Stomach smooth muscle (tissue), 2 donors: ENCODE measurements around the gene CSF2.

Source experiments
- H3K27ac ChIP-seq: one replicate; pipeline ENCODE4 v1.7.0; 2013; ENCODE audit warnings: mild to moderate bottlenecking, low read length, inconsistent platforms
- H3K27me3 ChIP-seq, 2 donors: one replicate each; pipeline ENCODE4 v1.7.0; 2013; ENCODE audit warnings: low read length in 2 of 2; ENCODE audit not compliant: insufficient read depth in 2 of 2, control insufficient read depth in 1 of 2
- H3K36me3 ChIP-seq, 2 donors: one replicate each; pipeline ENCODE4 v1.7.0; 2013; ENCODE audit warnings: low read length in 2 of 2; ENCODE audit not compliant: control insufficient read depth in 2 of 2, insufficient read depth in 2 of 2
- H3K4me1 ChIP-seq: one replicate; pipeline ENCODE4 v1.7.0; 2013; ENCODE audit warnings: low read length; ENCODE audit not compliant: control insufficient read depth, insufficient read depth
- H3K4me3 ChIP-seq, 2 donors: one replicate each; pipeline ENCODE4 v1.7.0; 2013; ENCODE audit warnings: low read length in 2 of 2
- H3K9ac ChIP-seq, 2 donors: one replicate each; pipeline ENCODE4 v1.7.0; 2013; ENCODE audit warnings: low read length in 2 of 2, mild to moderate bottlenecking in 1 of 2
- H3K9me3 ChIP-seq, 2 donors: one replicate each; pipeline ENCODE4 v1.7.0; 2013; ENCODE audit warnings: low read length in 2 of 2; ENCODE audit not compliant: control insufficient read depth in 2 of 2
- donor health status: healthy.
- donor health status: Pancreatic carcinoma.

CSF2 gene

GRCh38 chr5:132037353-132037752 lies 36.2 kb upstream of the CSF2 start:
- Histone ChIP-seq H3K4me1 (no peaks in the 10 kb centered on the region), H3K9me3 (no peaks in the 10 kb centered on the region), H3K4me3 (no peak overlapping the region), H3K36me3 (no peaks in the 10 kb centered on the region), H3K27ac (no peak overlapping the region), H3K9ac (no peak overlapping the region), H3K27me3 (no peaks in the 10 kb centered on the region)

- H3K36me3 ChIP-seq = no peaks in the 10 kb centered on the region
- H3K9ac ChIP-seq = no peak overlapping the region
- H3K27me3 ChIP-seq = no peaks in the 10 kb centered on the region
- H3K4me3 ChIP-seq = no peak overlapping the region
- H3K9me3 ChIP-seq = no peaks in the 10 kb centered on the region
- no peaks in the 10 kb centered on the region for H3K4me1 ChIP-seq
- no peak overlapping the region for H3K27ac ChIP-seq
Observed at GRCh38 chr5:132044207-132044606, 29.4 kb upstream of the CSF2 start.

GRCh38 chr5:132046880-132047299 lies 26.7 kb upstream of the CSF2 start:
- Histone ChIP-seq H3K9me3 (no peaks in the 10 kb centered on the region), H3K4me1 (no peaks in the 10 kb centered on the region), H3K9ac (no peak overlapping the region), H3K27ac (no peak overlapping the region), H3K4me3 (no peak overlapping the region), H3K27me3 (peaks cover 0 to 2% of the 10 kb centered on the region in 2 donors), H3K36me3 (no peaks in the 10 kb centered on the region)

- Histone ChIP-seq H3K9me3 (no peaks in the 10 kb centered on the region), H3K27ac (no peak overlapping the region), H3K4me1 (no peaks in the 10 kb centered on the region), H3K27me3 (peaks cover 0 to 2% of the 10 kb centered on the region in 2 donors), H3K4me3 (no peak overlapping the region), H3K9ac (no peak overlapping the region), H3K36me3 (no peaks in the 10 kb centered on the region)
Observed at GRCh38 chr5:132049093-132049492, 24.5 kb upstream of the CSF2 start.

- H3K9ac ChIP-seq = no peak overlapping the region
- no peak overlapping the region for H3K4me3 ChIP-seq
- H3K27ac ChIP-seq = no peak overlapping the region
- no peaks in the 10 kb centered on the region for H3K36me3 ChIP-seq
- H3K9me3 ChIP-seq = no peaks in the 10 kb centered on the region
- peaks cover 0 to 2% of the 10 kb centered on the region in 2 donors for H3K27me3 ChIP-seq
- H3K4me1 ChIP-seq = no peaks in the 10 kb centered on the region
Observed at GRCh38 chr5:132049559-132049958, 24.0 kb upstream of the CSF2 start.

- no peak overlapping the region for H3K9ac ChIP-seq
- H3K36me3 ChIP-seq = no peaks in the 10 kb centered on the region
- no peaks in the 10 kb centered on the region for H3K4me1 ChIP-seq
- no peaks in the 10 kb centered on the region for H3K9me3 ChIP-seq
- peaks cover 0 to 2% of the 10 kb centered on the region in 2 donors for H3K27me3 ChIP-seq
- no peak overlapping the region for H3K4me3 ChIP-seq
- H3K27ac ChIP-seq = no peak overlapping the region
Observed at GRCh38 chr5:132050136-132050535, 23.5 kb upstream of the CSF2 start.

- Histone ChIP-seq H3K4me1 (no peaks in the 10 kb centered on the region), H3K27me3 (peaks cover 0 to 2% of the 10 kb centered on the region in 2 donors), H3K9me3 (no peaks in the 10 kb centered on the region), H3K9ac (no peak overlapping the region), H3K27ac (no peak overlapping the region), H3K36me3 (no peaks in the 10 kb centered on the region), H3K4me3 (no peak overlapping the region)
Observed at GRCh38 chr5:132050661-132051552, 22.7 kb upstream of the CSF2 start.

- no peak overlapping the region for H3K27ac ChIP-seq
- H3K4me3 ChIP-seq = no peak overlapping the region
- peaks cover 0 to 2% of the 10 kb centered on the region in 2 donors for H3K27me3 ChIP-seq
- H3K9ac ChIP-seq = no peak overlapping the region
- no peaks in the 10 kb centered on the region for H3K4me1 ChIP-seq
- H3K36me3 ChIP-seq = no peaks in the 10 kb centered on the region
- H3K9me3 ChIP-seq = no peaks in the 10 kb centered on the region
Observed at GRCh38 chr5:132052520-132052919, 21.1 kb upstream of the CSF2 start.

- H3K27ac ChIP-seq = no peak overlapping the region
- H3K4me1 ChIP-seq = no peaks in the 10 kb centered on the region
- H3K9ac ChIP-seq = no peak overlapping the region
- peaks cover 0 to 2% of the 10 kb centered on the region in 2 donors for H3K27me3 ChIP-seq
- no peaks in the 10 kb centered on the region for H3K36me3 ChIP-seq
- no peaks in the 10 kb centered on the region for H3K9me3 ChIP-seq
- H3K4me3 ChIP-seq = no peak overlapping the region
Observed at GRCh38 chr5:132053483-132053882, 20.1 kb upstream of the CSF2 start.

- H3K9me3 ChIP-seq = no peaks in the 10 kb centered on the region
- no peaks in the 10 kb centered on the region for H3K4me1 ChIP-seq
- no peak overlapping the region for H3K4me3 ChIP-seq
- H3K36me3 ChIP-seq = no peaks in the 10 kb centered on the region
- no peak overlapping the region for H3K27ac ChIP-seq
- H3K9ac ChIP-seq = no peak overlapping the region
- peaks cover 0 to 2% of the 10 kb centered on the region in 2 donors for H3K27me3 ChIP-seq
Observed at GRCh38 chr5:132054031-132054696, 19.4 kb upstream of the CSF2 start.
